ACC112 (cell line): ENCODE measurements around the gene NUP188.
"Not testable (repeated sequence)": the region's sequence is repeated elsewhere in the genome, so short reads cannot be mapped to it uniquely, and the experiment has no call there.

Experiments
- H2AFZ ChIP-seq: fragments of 200-600 bp; sonication (generic); one replicate; pipeline ENCODE4 v1.6.0; 2017; ENCODE audit warnings: antibody characterized with exemption, low read length; ENCODE audit not compliant: unreplicated experiment
- H3K27ac ChIP-seq: fragments of 200-600 bp; sonication (generic); 2 replicates; pipeline ENCODE4 v1.5.1; 2014; ENCODE audit warnings: low read depth, mild to moderate bottlenecking, antibody characterized with exemption, low read length, moderate library complexity
- H3K27me3 ChIP-seq: fragments of 200-600 bp; sonication (generic); 2 replicates; pipeline ENCODE4 v1.6.1; 2014; ENCODE audit warnings: mild to moderate bottlenecking, antibody characterized with exemption, low read length, moderate library complexity, mixed read lengths; ENCODE audit not compliant: insufficient read depth
- H3K36me3 ChIP-seq: fragments of 200-600 bp; sonication (generic); 2 replicates; pipeline ENCODE4 v1.6.1; 2016; ENCODE audit warnings: mild to moderate bottlenecking, antibody characterized with exemption, low read length, moderate library complexity, mixed read lengths; ENCODE audit not compliant: insufficient read depth
- H3K4me1 ChIP-seq: fragments of 200-600 bp; sonication (generic); one replicate; pipeline ENCODE4 v1.6.1; 2016; ENCODE audit warnings: low read length, mixed read lengths; ENCODE audit not compliant: insufficient read depth, unreplicated experiment, control insufficient read depth
- H3K4me3 ChIP-seq: fragments of 200-600 bp; sonication (generic); 2 replicates; pipeline ENCODE4 v1.5.1; 2014; ENCODE audit warnings: mild to moderate bottlenecking, low read depth, low read length
- H3K79me2 ChIP-seq: fragments of 200-600 bp; sonication (generic); one replicate; pipeline ENCODE4 v1.6.0; 2016; ENCODE audit warnings: low read length; ENCODE audit not compliant: control insufficient read depth, unreplicated experiment, insufficient read depth

The NUP188 gene

DNA sequence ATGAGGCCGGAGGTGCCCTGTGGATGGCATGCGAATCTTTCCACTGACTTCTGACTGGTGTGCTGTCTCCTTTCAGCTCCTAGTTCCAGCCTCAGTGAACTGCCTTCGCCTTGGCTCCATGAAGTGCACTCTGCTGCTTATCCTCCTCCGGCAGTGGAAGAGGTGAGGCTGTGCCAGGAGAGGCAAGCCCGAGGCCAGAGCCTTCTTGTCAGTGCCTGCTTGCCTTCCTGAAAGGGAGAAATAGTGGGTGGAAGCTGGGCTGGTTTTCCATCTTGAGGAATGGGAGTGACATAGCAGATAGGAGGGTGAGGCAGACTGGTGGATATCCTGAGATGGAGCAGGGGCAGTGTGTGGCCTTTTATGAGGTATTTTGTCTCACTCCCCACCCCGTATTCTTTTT, 51.0 kb downstream of the NUP188 start:
- H3K4me3 ChIP-seq, result no peak overlapping the region
- H3K27ac ChIP-seq, result no peak overlapping the region
- H3K27me3 ChIP-seq, result no peaks in the 10 kb centered on the region
- no peak overlapping the region for H2AFZ ChIP-seq
- H3K36me3 ChIP-seq, result peaks cover 50% of the 10 kb centered on the region
- no peaks in the 10 kb centered on the region for H3K4me1 ChIP-seq
- H3K79me2 ChIP-seq, result no peaks in the 10 kb centered on the region

- no peak overlapping the region for H3K27ac ChIP-seq
- no peaks in the 10 kb centered on the region for H3K4me1 ChIP-seq
- no peak overlapping the region for H2AFZ ChIP-seq
- H3K79me2 ChIP-seq, result no peaks in the 10 kb centered on the region
- H3K4me3 ChIP-seq, result no peak overlapping the region
- peaks cover 43% of the 10 kb centered on the region; the same call in 1 of the 2 replicates for H3K36me3 ChIP-seq
- H3K27me3 ChIP-seq, result no peaks in the 10 kb centered on the region
These were observed 52.2 kb downstream of the NUP188 start for GRCh38 chr9:128999581-129000206.

DNA sequence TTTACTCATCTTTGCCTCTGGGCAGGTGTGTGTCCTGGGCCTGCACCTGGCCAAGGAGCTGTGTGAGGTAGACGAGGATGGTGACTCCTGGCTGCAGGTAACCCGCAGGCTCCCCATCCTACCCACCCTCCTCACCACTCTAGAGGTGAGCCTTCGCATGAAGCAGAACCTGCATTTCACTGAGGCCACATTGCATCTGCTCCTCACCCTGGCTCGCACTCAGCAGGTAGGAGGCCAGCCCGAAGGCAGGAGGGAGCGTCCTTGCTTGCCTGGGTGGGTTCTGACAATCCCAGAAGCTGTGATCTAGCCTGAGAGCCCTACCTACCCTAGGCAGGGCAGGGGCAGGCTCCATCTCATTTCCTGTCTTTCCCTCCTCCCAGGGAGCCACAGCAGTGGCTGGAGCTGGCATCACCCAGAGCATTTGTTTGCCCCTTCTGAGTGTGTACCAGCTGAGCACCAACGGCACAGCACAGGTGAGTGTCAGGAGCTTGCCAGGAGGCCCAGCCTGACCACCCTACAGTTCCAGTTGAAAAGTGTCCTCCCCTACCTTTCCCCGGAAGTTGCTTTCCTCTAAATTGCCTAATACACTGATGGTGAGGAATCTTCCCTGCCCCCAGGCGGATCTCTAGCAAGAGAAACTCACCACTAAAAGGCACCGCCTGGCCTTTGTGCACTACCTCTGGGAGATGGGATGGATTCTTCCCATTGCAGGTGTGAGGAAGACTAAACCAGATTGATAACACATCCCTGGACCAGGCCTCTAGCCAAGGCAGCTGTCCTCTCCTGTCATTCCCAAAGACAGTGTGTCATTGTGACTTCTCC, 54.2 kb downstream of the NUP188 start:
- no peak overlapping the region for H3K4me3 ChIP-seq
- H2AFZ ChIP-seq, result no peak overlapping the region
- H3K4me1 ChIP-seq, result no peaks in the 10 kb centered on the region
- H3K27me3 ChIP-seq, result no peaks in the 10 kb centered on the region
- no peak overlapping the region for H3K27ac ChIP-seq
- H3K36me3 ChIP-seq, result peaks cover 32% of the 10 kb centered on the region; the same call in 1 of the 2 replicates
- no peaks in the 10 kb centered on the region for H3K79me2 ChIP-seq

GRCh38 chr9:129002992-129003391, 55.5 kb downstream of the NUP188 start:
- Histone ChIP-seq H2AFZ (no peak overlapping the region), H3K27me3 (no peaks in the 10 kb centered on the region), H3K79me2 (no peaks in the 10 kb centered on the region), H3K27ac (no peak overlapping the region), H3K4me1 (peaks cover 9% of the 10 kb centered on the region), H3K36me3 (peaks cover 23% of the 10 kb centered on the region; the same call in 1 of the 2 replicates), H3K4me3 (no peak overlapping the region)

GRCh38 chr9:129004173-129004572, 56.7 kb downstream of the NUP188 start:
- not testable (repeated sequence) for H3K4me3 ChIP-seq, H2AFZ ChIP-seq, H3K4me1 ChIP-seq, H3K27me3 ChIP-seq, H3K79me2 ChIP-seq, H3K27ac ChIP-seq
- peaks cover 17% of the 10 kb centered on the region; the same call in 1 of the 2 replicates for H3K36me3 ChIP-seq

- H3K4me3 ChIP-seq, result no peak overlapping the region
- no peaks in the 10 kb centered on the region for H3K79me2 ChIP-seq
- peaks cover 13% of the 10 kb centered on the region; the same call in 1 of the 2 replicates for H3K36me3 ChIP-seq
- H3K4me1 ChIP-seq, result peaks cover 9% of the 10 kb centered on the region
- H3K27ac ChIP-seq, result no peak overlapping the region
- no peak overlapping the region for H2AFZ ChIP-seq
- H3K27me3 ChIP-seq, result no peaks in the 10 kb centered on the region
These were observed 58.0 kb downstream of the NUP188 start for GRCh38 chr9:129005336-129005997.

- Histone ChIP-seq H3K36me3 (peaks cover 10% of the 10 kb centered on the region; the same call in 1 of the 2 replicates), H2AFZ (no peak overlapping the region), H3K4me3 (no peak overlapping the region), H3K27me3 (no peaks in the 10 kb centered on the region), H3K79me2 (no peaks in the 10 kb centered on the region), H3K4me1 (peaks cover 9% of the 10 kb centered on the region), H3K27ac (no peak overlapping the region)
These were observed 59.0 kb downstream of the NUP188 start for GRCh38 chr9:129006328-129007034.

GRCh38 chr9:129007035-129007765, 59.7 kb downstream of the NUP188 start:
- peaks cover 9% of the 10 kb centered on the region for H3K4me1 ChIP-seq
- H3K27ac ChIP-seq, result no peak overlapping the region
- H2AFZ ChIP-seq, result no peak overlapping the region
- no peaks in the 10 kb centered on the region for H3K79me2 ChIP-seq
- no peak overlapping the region for H3K4me3 ChIP-seq
- H3K36me3 ChIP-seq, result 0 out of 2 replicates have a peak, but pooled peaks cover 4% of the 10 kb centered on the region
- H3K27me3 ChIP-seq, result no peaks in the 10 kb centered on the region

DNA sequence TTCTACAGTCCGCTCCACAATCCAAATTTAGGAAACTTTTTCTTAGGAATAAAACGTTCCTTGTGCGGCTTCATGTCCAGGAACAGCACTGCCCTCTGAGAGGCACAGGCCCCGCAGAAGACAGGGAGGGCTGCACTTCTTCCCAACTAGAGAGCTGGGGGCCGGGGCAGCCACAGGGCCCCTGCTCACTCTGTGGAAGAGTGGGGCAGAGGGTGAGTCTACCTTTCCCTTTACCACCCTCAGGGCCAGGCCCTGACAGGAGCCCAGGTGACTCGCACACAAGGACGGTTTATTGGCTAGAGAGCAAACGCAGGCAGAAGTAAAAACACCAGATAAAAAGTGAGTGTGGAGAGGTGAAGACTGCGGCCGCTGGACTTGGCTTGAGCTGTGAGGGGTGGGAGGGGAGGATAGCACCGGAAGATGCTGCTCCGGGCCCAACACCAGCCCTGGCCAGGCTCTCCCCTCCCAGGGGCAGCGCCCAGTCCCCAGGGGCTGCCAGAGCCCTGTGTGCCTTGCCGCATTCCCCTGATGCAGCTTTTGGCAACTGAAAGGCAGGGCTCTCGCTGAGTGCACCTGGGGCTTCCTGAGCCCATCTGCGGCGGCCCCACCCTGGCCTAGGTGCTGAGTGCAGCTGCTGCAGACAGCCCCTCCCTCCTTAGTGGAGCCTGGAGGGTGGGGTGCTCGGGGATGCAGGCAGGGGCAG, 60.4 kb downstream of the NUP188 start:
- H3K4me1 ChIP-seq, result peaks cover 9% of the 10 kb centered on the region
- no peaks in the 10 kb centered on the region for H3K79me2 ChIP-seq
- H3K27me3 ChIP-seq, result no peaks in the 10 kb centered on the region
- H3K4me3 ChIP-seq, result no peak overlapping the region
- H3K27ac ChIP-seq, result no peak overlapping the region
- H3K36me3 ChIP-seq, result 0 out of 2 replicates have a peak, but pooled peaks cover 4% of the 10 kb centered on the region
- no peak overlapping the region for H2AFZ ChIP-seq
